GM18858 (cell line): ENCODE data around the gene CXCL14.

ENCODE experiments used
- ATAC-seq: cut with Tn5 transposase; IDR thresholded peaks from one replicate; pipeline ENCODE4 v1.9.1; 2021; ENCODE audit not compliant: unreplicated experiment

The CXCL14 gene

DNA sequence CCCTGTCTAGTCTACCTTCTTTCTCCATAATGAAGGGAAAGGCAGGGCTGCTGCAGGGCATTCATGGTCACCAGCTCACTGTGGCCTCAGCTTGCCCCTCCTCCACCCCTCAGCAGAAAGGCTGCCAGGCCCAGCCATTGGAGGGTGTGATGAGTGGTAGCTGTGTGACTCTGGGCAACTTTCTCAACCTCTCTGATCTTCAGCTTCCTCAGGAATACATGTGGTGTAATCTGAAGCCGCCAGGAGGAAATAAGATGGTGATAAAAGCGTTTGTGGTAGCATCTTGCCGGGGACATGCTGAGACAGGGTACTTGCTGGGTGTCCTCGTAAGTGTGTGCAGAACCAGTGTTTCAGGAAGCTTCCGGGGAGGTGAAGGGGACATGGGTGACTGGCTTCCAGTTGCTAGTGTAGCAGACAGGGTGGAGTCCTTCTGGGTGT, 9.8 kb downstream of the CXCL14 start:
- no peak for ATAC-seq

DNA sequence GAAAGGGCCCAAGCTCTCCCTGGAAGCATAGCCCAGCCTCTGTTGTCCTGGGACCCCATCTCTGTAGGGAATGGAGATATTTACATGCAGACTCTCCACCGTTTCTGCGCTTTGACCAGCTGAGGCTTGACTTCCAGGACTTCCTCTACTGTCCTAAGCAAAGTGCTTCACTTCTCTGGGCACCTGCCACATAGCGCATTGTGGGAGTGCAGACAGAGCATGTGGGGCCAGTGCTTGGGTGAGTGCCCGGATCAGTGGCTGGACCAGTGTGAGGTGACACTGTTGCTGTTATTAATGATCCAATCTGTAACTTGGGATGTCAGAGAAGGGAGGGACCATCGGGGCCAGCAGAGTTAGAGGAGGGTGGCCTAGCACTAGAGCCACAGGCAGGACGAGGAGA, 10.5 kb downstream of the CXCL14 start:
- ATAC-seq, result no peak

DNA sequence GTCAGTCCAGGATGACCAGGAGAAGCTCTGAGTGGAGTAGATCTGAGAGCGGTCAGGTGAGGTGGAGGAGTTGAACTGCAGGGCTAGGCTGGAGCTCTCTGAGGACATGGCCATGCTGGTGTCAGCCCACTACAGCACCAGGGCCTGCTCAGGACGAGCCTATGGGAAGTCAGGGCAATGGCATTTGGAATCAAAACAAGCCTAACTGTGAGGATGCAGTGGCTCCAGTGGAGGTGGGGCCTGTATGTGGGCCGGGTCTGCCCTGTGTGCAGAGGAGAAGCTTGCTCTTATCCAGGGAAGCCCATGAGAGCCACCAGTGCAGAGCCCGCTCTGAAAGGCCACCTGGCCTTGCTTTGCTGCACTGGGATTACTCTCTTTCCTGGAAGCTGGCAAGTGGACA, 11.1 kb downstream of the CXCL14 start:
- no peak for ATAC-seq

DNA sequence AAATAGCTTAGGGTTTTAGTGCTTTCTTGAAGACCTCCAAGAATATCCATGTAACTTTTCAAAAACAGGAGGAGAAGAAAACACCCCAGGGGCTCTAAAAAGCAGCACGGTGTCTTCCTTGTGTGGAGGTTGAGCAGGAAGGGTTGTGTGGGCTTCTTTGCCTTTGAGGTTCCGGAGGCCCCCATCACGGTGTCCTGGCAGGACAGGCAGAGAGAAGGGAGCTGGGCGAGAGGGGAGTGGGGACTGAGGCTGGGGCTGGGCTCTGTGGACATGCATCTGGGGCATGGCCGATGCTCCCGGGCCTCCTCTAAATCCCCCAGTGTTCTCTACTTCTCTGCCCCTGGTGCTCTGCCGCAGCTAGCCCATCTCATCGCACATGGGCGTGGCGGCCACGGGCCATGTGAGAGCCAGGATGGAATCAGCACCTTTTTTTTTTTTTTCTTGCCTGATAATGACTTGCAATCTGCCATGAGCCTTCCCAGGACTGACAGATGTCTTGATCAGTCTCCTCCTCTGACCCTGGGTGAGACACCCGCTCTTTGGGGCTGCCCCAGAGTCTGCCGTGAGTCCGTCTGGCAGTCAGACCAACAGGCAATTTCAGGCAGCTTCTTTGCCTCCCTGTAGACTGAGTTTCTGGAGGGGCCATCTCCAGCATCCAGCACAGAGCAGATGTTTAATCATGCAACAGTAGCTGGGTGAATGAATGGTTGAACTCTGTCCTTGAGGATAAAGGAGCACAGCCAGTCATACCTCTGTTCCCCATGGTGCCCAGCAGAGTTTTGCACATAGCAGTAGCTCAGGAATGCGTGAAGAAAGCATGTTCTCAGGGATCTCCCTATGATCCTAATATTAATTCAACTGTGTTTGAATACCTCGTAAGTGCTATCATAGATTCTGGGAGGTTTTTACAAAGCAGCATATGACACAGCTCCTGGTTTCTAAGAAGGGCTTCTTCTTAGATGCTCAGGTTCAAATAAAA, 12.1 kb downstream of the CXCL14 start:
- ATAC-seq, result no peak

DNA sequence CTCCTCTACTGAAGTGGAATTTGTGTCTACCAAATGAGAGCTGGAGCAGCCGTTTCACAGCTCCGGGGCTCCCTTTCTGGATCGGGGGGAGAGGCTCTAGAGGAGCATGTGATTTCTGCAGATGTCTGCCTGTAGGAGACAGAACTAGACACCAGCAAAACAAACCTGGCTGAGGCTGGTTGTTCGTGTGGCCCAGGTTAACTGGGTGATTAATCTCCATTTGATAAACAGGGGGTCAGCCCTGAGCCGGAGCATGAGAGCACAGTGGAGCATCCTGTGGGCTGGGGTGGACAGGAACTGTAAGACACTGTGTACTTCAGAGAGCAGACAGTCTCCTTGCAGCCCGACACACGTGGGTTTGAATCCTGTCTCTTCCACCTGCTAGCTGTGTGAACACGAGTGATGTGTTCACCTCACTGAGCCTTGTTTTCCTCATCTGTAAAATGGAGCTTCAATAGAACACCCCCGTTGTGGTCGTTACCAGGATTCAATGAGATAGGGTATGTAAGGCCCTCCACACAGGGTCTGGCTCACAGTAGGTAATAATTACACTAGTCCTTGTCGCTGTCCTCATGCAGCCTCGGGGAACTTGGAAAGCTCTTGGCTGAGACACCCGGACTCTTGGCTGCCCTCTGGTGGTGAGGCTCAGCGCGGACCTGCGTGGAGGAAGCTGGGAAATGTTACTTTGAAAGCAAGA, 12.9 kb downstream of the CXCL14 start:
- no peak for ATAC-seq

DNA sequence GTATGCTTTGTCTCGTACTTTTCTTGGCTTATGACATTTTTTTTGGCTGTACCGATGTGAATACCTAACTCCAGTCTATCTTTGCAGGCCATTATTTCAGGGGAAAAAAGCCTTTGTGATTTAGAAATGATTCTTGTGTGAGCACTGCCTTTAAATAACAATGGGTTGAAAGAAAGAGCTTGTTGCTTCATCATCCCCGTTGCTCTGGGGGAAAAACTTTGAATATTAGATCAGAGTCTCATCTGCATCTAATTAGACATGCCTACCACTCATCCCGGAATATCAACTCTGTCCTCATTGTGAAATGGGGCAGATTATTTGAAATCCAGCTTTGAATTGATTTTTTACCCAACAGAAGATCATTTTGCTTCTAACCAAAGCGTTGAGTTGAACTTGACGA, 13.5 kb downstream of the CXCL14 start:
- ATAC-seq, result no peak

DNA sequence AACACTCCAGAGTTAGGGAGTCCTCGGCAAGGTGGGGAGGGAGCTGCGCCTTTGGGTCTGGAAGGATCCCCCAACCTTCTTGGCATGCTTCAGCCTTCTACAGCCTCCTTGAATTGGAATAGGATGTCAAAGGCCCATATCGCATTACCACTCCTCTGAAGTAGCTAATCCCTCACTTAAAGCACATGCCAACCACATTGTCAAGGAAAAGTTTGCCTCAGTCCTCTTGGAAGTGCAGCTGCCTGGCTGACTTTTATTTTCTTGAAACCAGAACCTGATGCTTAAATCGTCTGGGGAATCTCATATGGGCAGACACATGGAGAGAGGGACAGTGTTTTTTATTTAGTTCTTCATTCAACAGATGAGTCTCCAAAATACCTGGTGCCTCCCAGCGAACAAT, 14.5 kb downstream of the CXCL14 start:
- no peak for ATAC-seq

DNA sequence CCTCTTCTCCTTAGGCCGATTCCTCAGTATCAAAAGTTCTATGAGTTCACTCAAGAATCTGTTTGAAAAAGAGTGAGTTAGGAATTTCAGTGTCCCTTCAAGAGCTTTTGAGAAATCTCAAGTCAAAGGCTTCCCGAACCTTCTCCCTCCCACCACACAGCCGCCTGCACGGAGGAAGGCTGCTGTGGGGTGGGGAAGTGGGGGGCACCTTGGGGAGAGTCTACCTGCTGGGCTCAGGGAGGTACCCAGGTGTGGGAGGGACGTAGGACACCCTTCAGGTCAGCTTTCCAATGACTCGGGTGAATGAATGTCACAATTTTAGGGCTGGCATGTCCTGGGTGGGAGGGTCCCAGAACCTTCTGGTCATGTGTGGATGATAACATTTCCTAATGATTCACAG, 17.5 kb downstream of the CXCL14 start:
- ATAC-seq, result no peak

DNA sequence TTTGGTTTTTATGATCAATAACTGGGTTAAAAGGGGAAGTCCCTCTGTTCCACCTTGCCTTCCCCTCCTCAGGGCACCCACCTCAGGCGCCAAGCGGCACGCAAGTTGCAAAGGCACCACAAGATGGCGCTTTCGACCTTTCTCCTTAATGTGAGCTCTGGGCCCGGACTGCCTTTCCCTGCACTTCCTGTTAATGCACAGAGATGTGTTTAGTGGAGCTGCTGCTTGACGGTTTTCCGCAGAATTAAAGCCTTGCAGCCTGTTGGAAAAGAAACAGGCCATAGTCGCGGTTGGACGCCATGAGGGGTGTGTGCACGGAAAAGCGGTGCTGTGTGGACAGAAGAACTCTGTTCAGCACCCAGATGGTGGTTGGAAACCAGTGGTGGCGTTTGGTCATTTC, 17.9 kb downstream of the CXCL14 start:
- peak; percentile 76 for ATAC-seq

DNA sequence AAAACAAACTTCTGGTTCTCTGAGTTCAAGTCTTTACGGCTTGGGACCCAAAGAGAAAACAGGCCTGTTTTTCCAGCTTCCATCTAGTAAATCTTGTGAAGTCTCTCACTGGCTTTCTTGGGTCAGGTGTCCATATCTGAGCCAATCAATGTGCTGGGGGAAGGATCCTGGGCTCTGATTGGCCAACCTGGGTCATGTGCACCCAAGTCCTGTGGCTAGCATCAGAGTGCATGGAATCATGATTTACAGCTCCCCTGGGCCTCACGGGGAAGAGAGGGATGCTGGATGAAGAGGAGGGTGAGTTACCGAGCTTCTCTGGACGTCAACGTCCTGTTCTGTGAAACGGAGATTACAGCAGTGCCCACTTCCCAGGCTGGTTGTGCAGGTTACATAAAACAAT, 19.4 kb downstream of the CXCL14 start:
- ATAC-seq, result no peak

DNA sequence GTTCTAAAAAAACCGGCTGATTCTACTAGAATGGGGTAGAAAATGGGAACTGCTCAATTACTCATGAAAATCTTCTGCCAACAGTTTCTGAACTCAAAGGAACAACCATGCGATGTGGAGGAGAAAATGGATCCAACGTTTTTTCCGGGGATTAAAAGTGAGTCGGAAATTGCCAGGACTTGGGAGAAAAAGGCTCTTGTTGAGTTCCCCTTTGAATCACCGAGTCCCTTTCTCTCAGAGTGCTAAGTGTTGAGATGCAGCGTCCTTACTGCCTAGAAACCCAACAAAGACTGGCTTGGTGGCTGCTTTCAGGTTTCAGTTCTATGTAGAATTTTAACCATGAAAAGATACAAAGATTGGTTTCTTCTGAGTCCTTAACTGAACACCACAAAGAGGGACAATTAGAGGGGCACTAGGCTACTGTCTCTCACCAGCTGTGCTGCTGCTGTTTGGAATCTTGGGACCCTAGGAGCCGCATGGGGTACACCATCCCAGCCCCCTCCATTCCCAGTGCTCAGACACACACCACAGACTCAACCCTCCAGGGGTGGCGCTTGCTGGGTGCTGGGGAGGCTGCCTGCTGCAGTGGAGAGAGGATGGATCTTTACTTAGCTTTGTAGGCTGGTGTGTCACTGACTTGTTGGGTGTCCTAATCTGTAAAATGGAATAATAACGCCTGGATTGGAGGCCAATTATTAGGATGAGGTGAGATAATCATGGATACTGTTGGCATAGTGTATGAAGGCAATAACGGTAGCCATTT, 21.5 kb downstream of the CXCL14 start:
- no peak for ATAC-seq

DNA sequence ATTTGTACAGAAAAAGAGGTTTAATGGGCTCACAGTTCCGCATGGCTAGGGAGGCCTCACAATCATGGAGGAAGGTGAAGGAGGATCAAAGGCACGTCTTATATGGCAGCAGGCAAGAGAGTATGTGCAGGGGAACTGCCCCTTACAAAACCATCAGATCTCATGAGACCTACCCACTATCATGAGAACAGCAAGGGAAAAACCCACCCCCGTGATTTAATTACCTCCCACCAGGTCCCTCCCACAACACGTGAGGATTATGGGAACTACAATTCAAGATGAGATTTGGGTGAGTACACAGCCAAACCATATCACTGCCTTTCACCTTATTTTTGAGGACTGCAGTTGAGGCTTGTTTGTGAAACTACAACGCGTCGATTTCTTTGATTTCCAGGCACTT, 22.2 kb downstream of the CXCL14 start:
- no peak for ATAC-seq

DNA sequence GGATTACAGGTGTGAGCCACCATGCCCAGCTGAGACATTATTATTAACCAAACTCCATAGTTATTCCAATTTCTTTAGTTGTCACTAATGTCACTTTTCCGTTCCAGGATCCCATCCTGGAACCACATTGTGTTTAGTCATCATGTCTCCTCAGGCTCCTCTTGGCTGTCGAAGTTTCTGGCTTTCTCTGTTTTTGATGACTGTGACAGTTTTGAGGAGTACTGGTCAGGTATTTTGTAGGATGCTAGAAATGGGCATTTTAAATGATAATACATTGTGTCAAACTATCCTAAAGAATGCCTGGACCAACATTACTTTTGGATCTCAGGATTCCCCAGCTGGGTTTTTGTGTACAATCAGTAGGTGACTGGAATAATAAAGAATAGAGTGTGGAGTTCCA, 23.3 kb downstream of the CXCL14 start:
- ATAC-seq, result no peak

DNA sequence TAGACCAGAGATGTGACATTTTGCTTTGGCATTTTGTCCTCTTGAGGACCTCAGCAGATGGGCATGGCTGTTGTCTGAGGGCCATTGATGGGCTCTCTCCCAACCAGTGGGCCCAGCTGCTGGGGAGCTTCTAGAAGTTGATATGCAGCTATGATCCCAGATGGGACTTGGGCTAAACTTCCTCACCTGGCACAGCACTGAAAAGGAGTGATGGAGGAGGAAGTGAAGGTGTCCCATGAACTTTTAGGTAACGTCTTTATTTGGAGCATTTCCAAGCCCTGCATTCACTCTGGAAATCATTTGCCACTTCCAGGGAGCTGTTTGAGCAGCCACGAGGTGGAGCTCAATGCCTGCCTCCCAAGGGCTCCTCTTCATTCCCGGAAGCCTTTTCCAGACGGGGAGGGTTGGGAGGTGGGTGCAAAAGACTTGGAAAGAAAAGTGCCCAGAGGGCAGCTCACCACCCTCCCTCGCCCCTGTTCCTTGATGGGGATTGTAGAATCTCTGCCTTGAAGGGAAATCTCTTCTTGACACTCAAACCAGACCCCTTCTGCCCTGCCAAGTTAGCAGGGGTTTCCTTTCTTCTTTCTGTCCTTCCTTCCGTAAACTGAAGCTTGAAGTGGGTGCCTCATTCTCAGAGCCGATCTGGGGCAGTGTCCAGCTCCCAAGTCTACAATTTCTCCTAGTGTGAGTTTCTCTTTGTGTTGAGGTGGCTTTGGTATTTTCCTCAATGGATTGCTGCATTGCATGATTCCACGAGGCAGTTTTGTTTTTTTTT, 24.9 kb downstream of the CXCL14 start:
- no peak for ATAC-seq

DNA sequence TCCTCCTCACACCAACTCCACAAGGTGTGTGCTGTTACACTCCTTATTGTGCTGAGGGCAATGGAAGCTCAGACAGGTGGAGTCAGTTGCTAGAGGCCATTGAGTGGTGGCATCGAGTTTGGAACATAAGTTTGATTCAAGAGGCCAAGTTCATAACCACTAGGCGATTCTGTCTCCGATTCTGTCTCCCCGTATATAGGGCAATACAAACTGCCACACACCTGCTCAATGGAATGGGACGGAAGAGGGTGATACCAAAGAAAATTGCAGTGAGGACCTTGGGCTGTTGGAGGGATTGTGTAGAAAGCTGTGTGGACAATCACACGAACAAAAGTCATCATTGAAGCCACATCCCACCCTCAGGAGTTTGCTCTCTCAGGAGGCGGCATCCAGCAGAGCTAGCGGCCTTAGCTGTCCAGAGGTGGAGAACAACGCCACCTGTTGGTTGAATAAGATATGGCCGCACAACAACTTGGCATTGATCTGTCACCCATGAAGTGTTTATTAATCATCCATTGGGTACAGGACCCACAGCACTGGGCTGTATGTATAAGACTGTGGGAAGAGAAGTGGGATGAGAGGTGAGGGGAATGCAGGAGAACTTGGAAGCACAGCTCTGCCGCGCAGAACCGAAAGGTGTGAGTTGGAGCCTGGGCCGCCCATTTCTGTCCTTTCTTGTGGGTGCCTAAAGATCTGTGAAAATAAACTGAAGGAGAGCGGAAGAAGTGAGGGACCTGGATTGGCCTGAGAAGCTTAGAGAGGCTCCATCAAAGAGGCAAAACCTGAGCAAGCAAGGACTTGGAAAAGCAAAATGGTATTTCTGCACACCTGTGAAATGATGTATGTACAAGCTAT, 27.0 kb downstream of the CXCL14 start:
- ATAC-seq, result no peak

DNA sequence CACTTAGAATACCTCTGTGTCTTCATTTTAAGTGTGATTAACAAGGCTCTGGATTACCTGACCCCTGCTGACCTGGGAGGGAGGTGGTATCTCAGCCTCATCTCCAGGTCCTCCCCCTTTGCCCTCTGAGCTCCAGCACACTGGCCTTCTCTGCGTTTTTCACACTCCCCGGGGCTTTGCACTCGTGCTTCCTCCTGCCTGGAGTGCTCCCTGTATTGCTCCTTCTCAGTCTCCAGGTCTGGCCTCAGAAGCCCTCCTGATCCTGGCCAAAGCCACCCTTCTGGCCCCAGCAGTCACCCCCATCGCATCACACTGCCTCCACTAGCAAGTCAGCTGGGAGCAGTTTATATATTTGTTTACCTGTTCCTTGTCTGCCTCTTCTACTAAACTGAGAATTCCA, 29.4 kb downstream of the CXCL14 start:
- ATAC-seq, result no peak

DNA sequence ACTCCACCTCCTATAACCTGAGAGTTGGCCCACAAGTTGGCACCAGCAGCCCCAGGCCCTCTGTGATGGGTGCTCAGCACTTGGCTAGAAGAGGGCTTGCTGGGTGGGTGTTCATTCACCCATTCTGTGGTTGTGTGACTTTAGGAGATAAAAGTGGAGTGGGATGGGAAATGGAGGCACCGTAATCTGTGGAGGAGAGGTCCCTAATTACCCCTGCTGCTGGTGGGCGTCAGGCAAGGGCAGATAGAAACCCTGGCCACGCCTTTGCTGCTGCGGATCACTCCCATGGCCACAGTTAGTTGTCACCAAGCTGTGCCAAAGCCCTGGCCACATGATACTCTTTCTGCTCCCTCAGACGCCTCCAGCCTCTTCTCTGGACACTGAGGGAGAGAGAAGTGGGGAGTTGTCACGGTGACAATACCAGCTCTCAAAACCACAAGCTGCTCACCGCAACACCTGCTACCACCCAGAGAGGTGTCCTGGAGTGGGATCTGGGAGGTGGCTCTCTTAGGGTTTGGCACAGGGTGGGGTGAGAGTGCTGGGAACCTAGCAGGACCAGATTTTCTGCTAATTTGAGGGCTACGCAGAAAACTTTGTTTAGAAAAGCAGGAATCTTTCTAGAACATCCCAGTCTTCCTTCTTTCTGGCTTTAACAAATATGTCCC, 31.1 kb downstream of the CXCL14 start:
- ATAC-seq, result no peak

DNA sequence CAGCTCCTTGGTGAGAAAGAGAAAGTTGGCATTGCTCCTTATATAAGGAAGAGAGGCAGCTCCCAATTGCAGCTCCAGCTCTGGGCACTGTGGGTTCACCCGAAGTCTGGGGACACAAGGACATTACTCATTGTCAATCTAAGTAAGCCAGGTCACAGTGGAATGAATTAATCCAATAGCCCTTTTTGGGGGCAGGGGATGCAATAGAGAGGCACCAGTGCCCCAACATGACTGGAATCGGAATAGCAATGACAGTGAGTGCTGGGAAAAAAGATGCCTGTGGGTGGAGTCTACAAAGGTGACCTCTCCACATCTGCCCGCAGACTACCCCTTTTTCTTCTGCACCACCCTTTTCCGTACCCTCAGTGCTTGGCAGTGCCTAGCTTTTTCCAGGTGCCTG, 31.9 kb downstream of the CXCL14 start:
- ATAC-seq, result no peak

DNA sequence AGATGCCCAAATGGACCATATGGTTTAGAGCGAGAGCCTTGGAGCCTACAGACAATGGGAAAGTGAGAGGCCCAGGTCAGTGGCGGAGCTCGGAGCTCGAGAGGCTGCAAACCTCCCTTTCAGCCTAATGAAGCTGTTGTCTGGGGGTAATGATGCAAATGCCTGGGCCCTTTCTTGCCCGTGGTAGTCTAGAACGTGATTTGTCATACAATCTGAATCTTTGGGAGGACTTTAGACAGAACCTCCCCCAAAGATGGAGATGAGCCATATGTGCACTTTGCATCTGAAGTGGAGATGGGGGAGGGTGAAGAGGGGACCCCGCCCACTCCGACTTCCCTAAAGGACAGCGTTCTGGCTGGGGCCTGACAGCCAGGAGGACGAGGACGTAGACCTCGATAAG, 32.7 kb downstream of the CXCL14 start:
- ATAC-seq, result no peak
